Spinal cord (tissue), 10 donors: ENCODE measurements around the gene CYP2S1. TPM values are rescaled to one million over a fixed set of nuclear protein-coding genes. Genes with fewer than 3 reads are reported as not detected.

Source experiments
- DNase-seq, 6 donors: peaks; one replicate each; pipeline versions ENCODE4 v3.0.0 to v3.0.0-alpha.2; 2013 to 2015; ENCODE audit warnings: low spot score in 6 of 6, low read depth in 4 of 6
- H3K27ac ChIP-seq: one replicate; pipeline ENCODE4 v1.5.1; 2013; ENCODE audit warnings: low read depth, low read length, control low read depth
- H3K27me3 ChIP-seq: one replicate; pipeline ENCODE4 v1.6.1; 2013; ENCODE audit warnings: low read length; ENCODE audit not compliant: control insufficient read depth, insufficient read depth
- H3K36me3 ChIP-seq: one replicate; pipeline ENCODE4 v1.6.1; 2013; ENCODE audit warnings: low read length; ENCODE audit not compliant: control insufficient read depth, insufficient read depth
- H3K4me1 ChIP-seq: one replicate; pipeline ENCODE4 v1.6.1; 2013; ENCODE audit warnings: low read length; ENCODE audit not compliant: control insufficient read depth, insufficient read depth
- H3K4me3 ChIP-seq: one replicate; pipeline ENCODE4 v1.5.1; 2013; ENCODE audit warnings: low read depth, low read length, control low read depth
- H3K9me3 ChIP-seq: one replicate; pipeline ENCODE4 v1.6.1; 2013; ENCODE audit warnings: low read length; ENCODE audit not compliant: control insufficient read depth, insufficient read depth
- WGBS: methylation state at CpG from one replicate; pipeline ENCODE4 v1.1.5; 2013; ENCODE audit warnings: missing lambda C conversion rate; ENCODE audit not compliant: insufficient coverage; 5-methylcytosine and 5-hydroxymethylcytosine counted together
- polyA plus RNA-seq, 2 donors: library from polyadenylated mRNA; unstranded; fragments of 120-200 nt; gene quantifications; one replicate each; pipeline ENCODE4 v1.2.1, GENCODE V29; 2013; ENCODE audit not compliant: insufficient read length in 2 of 2
- total RNA-seq, 2 donors: library from RNA; depleted of rRNA in 1 of 2; stranded (reverse); fragments of 120-200 nt in 1 of 2; fragments of >200 nt in 1 of 2; gene quantifications; one replicate each; pipeline versions ENCODE4 v1.2.3 to v1.2.4, GENCODE V29; 2013 to 2014
- donor health status: healthy.

CYP2S1 gene
- total and polyA plus RNA-seq, 4 donors: 0.44 to 4.8 (median 3.5) TPM

DNA sequence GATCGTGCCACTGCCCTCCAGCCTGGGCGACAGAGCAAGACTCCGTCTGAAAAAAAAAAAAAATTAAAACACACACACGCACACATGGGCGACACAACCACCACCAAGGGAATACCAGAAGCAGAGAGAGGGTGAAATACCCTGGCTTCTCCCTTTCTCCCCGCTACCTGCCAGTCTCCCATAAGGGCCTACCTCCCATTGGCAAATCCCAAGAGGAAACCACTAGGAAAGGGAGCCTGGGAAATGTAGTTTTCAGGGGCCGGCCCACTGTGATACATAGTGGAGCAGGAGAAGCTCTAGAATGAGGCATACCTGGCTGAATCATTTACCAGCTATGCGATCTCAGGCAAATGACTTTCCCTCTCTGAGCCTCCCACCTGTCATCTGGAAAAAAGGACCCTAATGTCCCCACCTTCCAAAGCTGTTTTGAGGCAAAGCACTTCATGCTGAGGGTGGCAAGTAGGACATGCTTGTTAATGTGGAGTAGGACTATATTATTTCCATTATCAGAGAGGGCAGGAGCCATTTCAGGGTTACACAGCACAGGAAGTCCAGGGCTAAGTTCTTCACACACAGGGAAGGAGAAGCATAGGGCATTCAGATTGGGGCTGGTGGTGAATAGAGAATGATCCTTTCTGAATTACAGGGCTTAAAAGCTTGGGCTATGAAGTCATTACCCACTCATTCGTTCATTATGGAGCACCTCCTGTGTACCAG lies 56.8 kb downstream of the CYP2S1 start:
- Histone ChIP-seq H3K27ac (no peak overlapping the region), H3K9me3 (no peaks in the 10 kb centered on the region), H3K4me3 (no peak overlapping the region), H3K36me3 (peaks cover 34% of the 10 kb centered on the region), H3K4me1 (no peaks in the 10 kb centered on the region), H3K27me3 (no peaks in the 10 kb centered on the region)
- DNase-seq: no peak
- WGBS: 90% methylated on average over 2 of the region's 9 CpGs

DNA sequence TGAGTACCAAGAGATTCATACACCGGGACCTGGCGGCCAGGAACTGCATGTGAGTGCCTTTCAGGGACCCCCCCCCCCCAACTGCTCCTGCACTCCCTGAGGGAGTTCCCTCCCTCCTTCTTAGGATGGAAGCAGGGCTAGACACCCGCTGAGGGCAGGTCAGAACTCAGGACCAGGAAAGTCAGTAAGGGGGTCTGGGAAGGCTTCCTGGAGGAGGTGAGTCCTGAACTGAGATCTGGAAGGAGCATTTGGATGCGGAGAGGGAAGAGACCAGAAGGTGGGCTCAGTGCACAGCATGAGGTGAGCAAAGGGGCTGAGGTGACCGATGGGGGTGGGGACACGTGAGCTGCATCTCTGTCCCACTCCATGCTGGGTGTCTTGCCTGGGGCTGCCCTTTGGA lies 60.6 kb downstream of the CYP2S1 start:
- Histone ChIP-seq H3K36me3 (peaks cover 38% of the 10 kb centered on the region), H3K9me3 (no peaks in the 10 kb centered on the region), H3K27me3 (no peaks in the 10 kb centered on the region), H3K4me1 (no peaks in the 10 kb centered on the region), H3K27ac (no peak overlapping the region), H3K4me3 (no peak overlapping the region)
- DNase-seq: no peak
- WGBS: 93% methylated on average over 3 of the region's 6 CpGs

DNA sequence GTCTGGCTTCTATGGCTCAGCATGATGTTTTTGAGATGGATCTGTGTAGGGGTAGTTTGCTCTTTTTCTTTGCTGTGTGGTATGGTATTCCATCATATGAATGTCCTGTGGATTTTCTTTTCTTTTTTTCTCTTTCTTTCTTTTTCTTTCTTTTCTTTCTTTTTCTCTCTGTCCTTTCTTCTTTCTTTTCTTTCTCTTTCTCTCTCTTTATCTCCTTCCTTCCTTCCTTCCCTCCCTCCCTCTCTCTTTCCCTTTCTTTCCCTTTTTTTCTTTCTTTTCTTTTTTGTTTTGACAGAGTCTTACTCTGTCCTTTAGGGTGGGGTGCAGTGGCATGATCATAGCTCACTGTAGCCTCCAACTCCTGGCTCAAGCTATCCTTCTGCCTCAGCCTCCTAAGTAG lies 62.2 kb downstream of the CYP2S1 start:
- no peak for DNase-seq
- Histone ChIP-seq H3K4me1 (no peaks in the 10 kb centered on the region), H3K36me3 (peaks cover 38% of the 10 kb centered on the region), H3K4me3 (no peak overlapping the region), H3K27me3 (no peaks in the 10 kb centered on the region), H3K27ac (no peak overlapping the region), H3K9me3 (no peaks in the 10 kb centered on the region)

Other genes with a start within 250 kb of the CYP2S1 start
- gene CYP2B6, start 201.9 kb upstream of the CYP2S1 start, total RNA-seq: not detected
- gene CYP2B6, start 201.9 kb upstream of the CYP2S1 start, polyA plus RNA-seq: not detected
- not detected for gene CYP2A13, start 104.8 kb upstream of the CYP2S1 start, total RNA-seq
- gene CYP2A13, start 104.8 kb upstream of the CYP2S1 start, polyA plus RNA-seq: under 1 TPM in 1 of 2 donors, not detected in 1; 0.27 TPM
- not detected for gene CYP2F1, start 78.8 kb upstream of the CYP2S1 start, total RNA-seq
- under 1 TPM in 1 of 2 donors, not detected in 1; 0.41 TPM for gene CYP2F1, start 78.8 kb upstream of the CYP2S1 start, polyA plus RNA-seq
- gene AXL, start 26.0 kb downstream of the CYP2S1 start, total RNA-seq: 10 to 100 TPM; 26.5 to 44.1 TPM
- 10 to 100 TPM; 23.7 to 24.8 TPM for gene AXL, start 26.0 kb downstream of the CYP2S1 start, polyA plus RNA-seq
- gene HNRNPUL1, start 71.2 kb downstream of the CYP2S1 start, total RNA-seq: 10 to 100 TPM; 64.3 to 99.3 TPM
- 100 to 1,000 TPM; 172 to 190 TPM for gene HNRNPUL1, start 71.2 kb downstream of the CYP2S1 start, polyA plus RNA-seq
- gene CCDC97, start 117.0 kb downstream of the CYP2S1 start, total RNA-seq: 10 to 100 TPM in 1 of 2 donors, 1 to 10 TPM in 1; 8.8 to 16.9 TPM
- 10 to 100 TPM; 36.3 to 37.6 TPM for gene CCDC97, start 117.0 kb downstream of the CYP2S1 start, polyA plus RNA-seq
- gene TGFB1, start 160.7 kb downstream of the CYP2S1 start, total RNA-seq: 1 to 10 TPM; 6.6 to 7.4 TPM
- gene TGFB1, start 160.7 kb downstream of the CYP2S1 start, polyA plus RNA-seq: 10 to 100 TPM; 30.1 to 31.5 TPM
- 1 to 10 TPM; 2.4 to 5.6 TPM for gene B9D2, start 170.9 kb downstream of the CYP2S1 start, total RNA-seq
- 1 to 10 TPM; 8.4 to 9.3 TPM for gene B9D2, start 170.9 kb downstream of the CYP2S1 start, polyA plus RNA-seq
- gene TMEM91, start 183.3 kb downstream of the CYP2S1 start, total RNA-seq: 10 to 100 TPM in 1 of 2 donors, 1 to 10 TPM in 1; 8.1 to 16.8 TPM
- 10 to 100 TPM; 36.9 to 37.5 TPM for gene TMEM91, start 183.3 kb downstream of the CYP2S1 start, polyA plus RNA-seq
- 10 to 100 TPM in 1 of 2 donors, 1 to 10 TPM in 1; 7.7 to 10.7 TPM for gene EXOSC5, start 204.1 kb downstream of the CYP2S1 start, total RNA-seq
- gene EXOSC5, start 204.1 kb downstream of the CYP2S1 start, polyA plus RNA-seq: 10 to 100 TPM; 18.3 to 20.5 TPM
- 10 to 100 TPM; 30.0 to 32.4 TPM for gene BCKDHA, start 204.6 kb downstream of the CYP2S1 start, total RNA-seq
- gene BCKDHA, start 204.6 kb downstream of the CYP2S1 start, polyA plus RNA-seq: 10 to 100 TPM; 20.0 to 26.8 TPM
- 1 to 10 TPM in 1 of 2 donors, under 1 TPM in 1; 0.50 to 7.8 TPM for gene B3GNT8, start 234.2 kb downstream of the CYP2S1 start, total RNA-seq
- gene B3GNT8, start 234.2 kb downstream of the CYP2S1 start, polyA plus RNA-seq: 1 to 10 TPM in 1 of 2 donors, under 1 TPM in 1; 0.52 to 3.0 TPM
- 10 to 100 TPM; 20.3 to 29.2 TPM for gene DMAC2, start 246.7 kb downstream of the CYP2S1 start, total RNA-seq
- 10 to 100 TPM; 50.9 to 51.2 TPM for gene DMAC2, start 246.7 kb downstream of the CYP2S1 start, polyA plus RNA-seq
- not detected for gene ERICH4, start 249.9 kb downstream of the CYP2S1 start, total RNA-seq
- under 1 TPM in 1 of 2 donors, not detected in 1; 0.39 TPM for gene ERICH4, start 249.9 kb downstream of the CYP2S1 start, polyA plus RNA-seq